Spleen (tissue), 11 donors: ENCODE results near the gene COL19A1. TPM values are rescaled to one million over a fixed set of nuclear protein-coding genes. Genes with fewer than 3 reads are reported as not detected.
"Not testable (repeated sequence)": the region's sequence is repeated elsewhere in the genome, so short reads cannot be mapped to it uniquely, and the experiment has no call there.

Experiments used
- DNase-seq: peaks from one replicate; pipeline ENCODE4 v3.0.0-alpha.2; 2020
- H3K27ac ChIP-seq, 8 donors: fragments of 200-600 bp; sonication (generic) in 7 of 8; 1 replicate in 4 of 8; 2 replicates in 4 of 8; pipeline versions ENCODE4 v1.5.0 to v1.8.0; 2016 to 2021; ENCODE audit warnings: inconsistent platforms in 4 of 8, mild to moderate bottlenecking in 4 of 8, moderate library complexity in 1 of 8
- H3K27me3 ChIP-seq, 7 donors: fragments of 200-600 bp; sonication (generic) in 6 of 7; replicated peaks in 1 of 7; 1 replicate in 4 of 7; 2 replicates in 3 of 7; pipeline versions ENCODE4 v1.5.0 to v1.8.0; 2016 to 2021; ENCODE audit warnings: inconsistent platforms in 3 of 7, mild to moderate bottlenecking in 1 of 7
- H3K36me3 ChIP-seq, 6 donors: fragments of 200-600 bp; sonication (generic) in 5 of 6; 1 replicate in 4 of 6; 2 replicates in 2 of 6; pipeline versions ENCODE4 v1.5.0 to v1.8.0; 2016 to 2021; ENCODE audit warnings: inconsistent platforms in 2 of 6
- H3K4me1 ChIP-seq, 6 donors: fragments of 200-600 bp; sonication (generic) in 5 of 6; 1 replicate in 3 of 6; 2 replicates in 3 of 6; pipeline versions ENCODE4 v1.5.0 to v1.8.0; 2016 to 2021; ENCODE audit warnings: inconsistent platforms in 3 of 6
- H3K4me3 ChIP-seq, 8 donors: fragments of 200-600 bp; sonication (generic) in 7 of 8; 1 replicate in 4 of 8; 2 replicates in 4 of 8; pipeline versions ENCODE4 v1.5.0 to v1.8.0; 2016 to 2021; ENCODE audit warnings: inconsistent platforms in 4 of 8, mild to moderate bottlenecking in 4 of 8, moderate library complexity in 2 of 8
- H3K9me3 ChIP-seq, 8 donors: fragments of 200-600 bp; sonication (generic) in 7 of 8; 1 replicate in 4 of 8; 2 replicates in 4 of 8; pipeline versions ENCODE4 v1.5.0 to v1.8.0; 2016 to 2021; ENCODE audit warnings: inconsistent platforms in 4 of 8
- CTCF ChIP-seq, 11 experiments: fragments of 200-600 bp in 7 of 11; fragments of 450-650 bp in 4 of 11; sonication (generic) in 4 of 11; IDR thresholded peaks in 8 of 11; conservative IDR thresholded peaks in 3 of 11; 1 replicate in 7 of 11; 2 replicates in 4 of 11; pipeline versions ENCODE4 v1.4.0 to v1.8.0; 2016 to 2021; ENCODE audit warnings: antibody characterized with exemption in 11 of 11, inconsistent platforms in 4 of 11, mild to moderate bottlenecking in 1 of 11
- POLR2A ChIP-seq, 3 donors: fragments of 450-650 bp; IDR thresholded peaks; one replicate each; pipeline ENCODE4 v1.5.1; 2017; ENCODE audit warnings: antibody characterized with exemption in 3 of 3, mild to moderate bottlenecking in 1 of 3
- POLR2AphosphoS5 ChIP-seq, 3 donors: sonication (generic); formaldehyde crosslinking; IDR thresholded peaks; one replicate each; pipeline ENCODE4 v1.5.1; 2017; ENCODE audit warnings: antibody characterized with exemption in 3 of 3
- WGBS, 5 donors: extraction: QIAGEN DNeasy Blood & Tissue Kit in 3 of 5; methylation state at CpG; one replicate each; pipeline versions ENCODE4 v1.1.5 to v1.1.7; 2013 to 2018; 5-methylcytosine and 5-hydroxymethylcytosine counted together
- intact Hi-C: fragments of 100-400 bp; cut with DNase I; formaldehyde crosslinking; loops from one replicate; pipeline ENCODE4 v1.15.0; 2023; ENCODE audit warnings: low total_unique reads
- polyA plus RNA-seq, 3 donors: library from polyadenylated mRNA; stranded (reverse); fragments of 200-250 nt; gene quantifications; one replicate each; pipeline ENCODE4 v1.2.1, GENCODE V29; 2013
- total RNA-seq, 7 donors: library from RNA; depleted of rRNA in 3 of 7; stranded (reverse); fragments of >200 nt in 3 of 7; fragmentation: NEBNext Ultra II Directional in 4 of 7; extraction: Animal tissue kit (Norgen Biotek cat#: 25700) in 4 of 7; gene quantifications; one replicate each; pipeline versions ENCODE4 v1.1.0 to v1.2.1, GENCODE V29; 2016 to 2021
- donor health status: healthy with polysubstance abuse.
- donor health status: DM: no; HTN: no; CAD: no; lungs with moderate emphysema.
- donor health status: DM: no; HTN: no; CAD: no.
- donor health status: Bipolar disorder and iron deficiency.
- donor health status: healthy.
- donor health status: DM: no; HTN: no; CAD: no.
- donor health status: DM: yes; HTN: yes; CAD: no.

COL19A1 gene
- total and polyA plus RNA-seq, 10 donors: 0.48 to 14.5 (median 10.2) TPM

GRCh38 chr6:69819138-69819537 is 47.2 kb upstream of the COL19A1 start:
- no peak for DNase-seq
- H3K9me3 ChIP-seq: no peaks in the 10 kb centered on the region
- H3K36me3 ChIP-seq: no peaks in the 10 kb centered on the region
- WGBS, 5 donors: 91 to 96% (median 94%) methylated on average over 4 of the region's 4 CpGs
- H3K27ac ChIP-seq: no peak overlapping the region
- H3K4me3 ChIP-seq: no peak overlapping the region
- H3K4me1 ChIP-seq: peaks cover 7 to 30% (median 18%) of the 10 kb centered on the region in 6 donors
- H3K27me3 ChIP-seq: no peaks in the 10 kb centered on the region
- intact Hi-C loops: no loop called here
- TF ChIP-seq POLR2AphosphoS5 (IDR thresholded peaks at IDR 0.05): no peak
- TF ChIP-seq CTCF (IDR thresholded peaks at IDR 0.05 in 8 of 11, conservative IDR thresholded peaks at IDR 0.05 in 3 of 11): no peak
- TF ChIP-seq POLR2A (IDR thresholded peaks at IDR 0.05): no peak

DNA sequence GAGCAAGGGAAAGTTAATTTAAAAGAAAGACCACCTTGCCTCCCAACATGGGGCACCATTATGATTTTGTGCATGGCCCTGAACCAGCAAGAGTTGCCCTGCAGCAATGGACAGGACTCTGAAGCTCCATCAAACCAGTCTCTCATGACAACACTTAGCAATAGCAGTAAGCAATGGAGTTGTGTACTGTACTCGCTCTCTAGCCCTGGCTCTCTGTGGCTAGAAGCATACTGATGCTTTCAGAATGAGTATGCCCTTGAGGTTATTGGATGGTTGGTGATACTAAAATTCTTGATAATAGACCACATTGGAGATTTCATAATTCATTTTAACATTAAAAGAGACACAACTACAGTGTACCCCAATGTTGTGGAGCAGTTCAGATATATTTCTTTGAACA is 46.3 kb upstream of the COL19A1 start:
- 60 to 92% (median 89%) methylated on average over 1 of the region's 1 CpG for whole genome bisulfite sequencing, 5 donors
- no peak overlapping the region for H3K27ac ChIP-seq
- H3K36me3 ChIP-seq: no peaks in the 10 kb centered on the region
- intact Hi-C loops: no loop called here
- H3K27me3 ChIP-seq: no peaks in the 10 kb centered on the region
- H3K9me3 ChIP-seq: no peaks in the 10 kb centered on the region
- no peak for DNase-seq
- TF ChIP-seq POLR2AphosphoS5 (IDR thresholded peaks at IDR 0.05) (no peak), CTCF (IDR thresholded peaks at IDR 0.05 in 8 of 11, conservative IDR thresholded peaks at IDR 0.05 in 3 of 11) (no peak), POLR2A (IDR thresholded peaks at IDR 0.05) (no peak)
- no peak overlapping the region for H3K4me3 ChIP-seq
- H3K4me1 ChIP-seq: peaks cover 5 to 21% (median 15%) of the 10 kb centered on the region in 6 donors

DNA sequence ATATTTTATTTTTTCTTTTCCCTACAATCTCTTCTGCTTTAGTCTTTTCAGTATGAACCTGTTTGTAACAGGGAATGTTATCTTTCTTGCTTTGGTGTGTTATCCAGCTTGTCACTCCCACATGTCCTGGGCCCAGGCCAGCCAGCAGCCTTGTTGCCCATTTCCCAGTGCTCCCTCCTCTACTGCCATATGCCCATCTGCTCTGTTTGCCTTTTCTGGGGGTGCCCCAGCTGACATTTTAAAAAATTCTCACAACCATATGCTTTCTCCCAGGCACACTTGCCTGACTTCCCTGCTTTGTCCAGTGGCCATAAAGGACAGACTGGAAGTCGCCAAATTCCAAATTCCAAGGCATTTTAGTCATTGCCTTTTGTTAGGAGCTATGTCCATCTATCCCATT is 45.9 kb upstream of the COL19A1 start:
- 90 to 94% (median 91%) methylated on average over 1 of the region's 1 CpG for WGBS, 5 donors
- intact Hi-C loops: no loop called here
- Histone ChIP-seq H3K27ac (no peak overlapping the region), H3K9me3 (no peaks in the 10 kb centered on the region), H3K36me3 (no peaks in the 10 kb centered on the region), H3K27me3 (no peaks in the 10 kb centered on the region), H3K4me1 (peaks cover 5 to 18% (median 15%) of the 10 kb centered on the region in 6 donors), H3K4me3 (no peak overlapping the region)
- no peak for DNase-seq
- no peak for TF ChIP-seq CTCF (IDR thresholded peaks at IDR 0.05 in 8 of 11, conservative IDR thresholded peaks at IDR 0.05 in 3 of 11)
- TF ChIP-seq POLR2AphosphoS5 (IDR thresholded peaks at IDR 0.05): no peak
- TF ChIP-seq POLR2A (IDR thresholded peaks at IDR 0.05): no peak

DNA sequence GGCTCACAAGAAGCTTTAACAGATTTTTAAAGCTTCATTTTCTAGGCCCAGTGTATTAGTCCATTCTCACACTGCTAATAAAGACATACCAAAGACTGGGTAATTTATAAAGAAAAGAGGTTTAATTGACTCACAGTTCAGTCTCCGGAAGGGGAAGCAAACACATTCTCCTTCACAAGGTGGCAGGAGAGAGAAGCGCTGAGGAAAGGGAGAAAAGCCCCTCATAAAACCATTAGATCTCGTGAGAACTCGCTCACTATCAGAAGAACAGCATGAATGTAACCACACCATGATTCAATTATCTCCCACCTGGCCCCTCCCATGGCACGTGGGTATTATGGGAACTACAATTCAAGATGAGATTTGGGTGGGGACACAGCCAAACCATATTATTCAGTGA is 42.0 kb upstream of the COL19A1 start:
- WGBS, 5 donors: 79 to 86% (median 80%) methylated on average over 5 of the region's 5 CpGs
- intact Hi-C loops, H3K4me1 ChIP-seq, H3K36me3 ChIP-seq, H3K27ac ChIP-seq, H3K9me3 ChIP-seq, H3K4me3 ChIP-seq, H3K27me3 ChIP-seq, DNase-seq: not testable (repeated sequence)

DNA sequence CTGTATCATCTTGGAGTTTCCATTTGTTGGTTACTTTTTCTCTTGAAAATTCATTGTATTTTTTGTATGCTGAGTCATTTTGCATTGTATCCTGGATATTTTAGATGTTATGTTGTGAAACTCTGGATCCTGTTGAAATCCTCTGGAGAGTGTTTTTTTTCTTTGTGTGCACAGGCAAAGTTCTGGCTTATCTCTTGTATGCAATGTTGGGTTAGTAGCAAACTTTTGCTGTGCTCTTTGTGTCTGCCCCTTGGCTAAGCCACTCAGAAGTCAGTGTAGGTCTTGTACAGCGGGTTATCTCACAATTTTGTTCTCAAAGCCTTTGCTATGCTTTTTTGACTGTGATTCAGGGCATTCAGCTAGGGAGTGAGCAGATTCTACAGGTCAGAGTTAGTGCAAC is 40.5 kb upstream of the COL19A1 start:
- H3K9me3 ChIP-seq: no peaks in the 10 kb centered on the region
- H3K4me1 ChIP-seq: no peaks in the 10 kb centered on the region
- no peaks in the 10 kb centered on the region for H3K27me3 ChIP-seq
- intact Hi-C loops: no loop called here
- H3K4me3 ChIP-seq: no peak overlapping the region
- TF ChIP-seq CTCF (IDR thresholded peaks at IDR 0.05 in 8 of 11, conservative IDR thresholded peaks at IDR 0.05 in 3 of 11) (no peak), POLR2A (IDR thresholded peaks at IDR 0.05) (no peak), POLR2AphosphoS5 (IDR thresholded peaks at IDR 0.05) (no peak)
- no peaks in the 10 kb centered on the region for H3K36me3 ChIP-seq
- no peak overlapping the region for H3K27ac ChIP-seq
- DNase-seq: no peak
- WGBS, 5 donors: 84 to 100% (median 90%) methylated on average over 1 of the region's 1 CpG
